ENCODE data around the gene DUS1L.

Gene DUS1L

GRCh38 chr17:82083533-82084359 is 18.1 kb upstream of the DUS1L start:
- TF ChIP-seq CTCF (IDR thresholded peaks at IDR 0.05; ENCODE audit: low read depth, low read length, missing control alignments) = no peak
- H3K4me3 ChIP-seq (ENCODE audit: low read depth, low read length) = no peak overlapping the region
- DNase-seq (ENCODE audit: low read depth) = no peak

DNA sequence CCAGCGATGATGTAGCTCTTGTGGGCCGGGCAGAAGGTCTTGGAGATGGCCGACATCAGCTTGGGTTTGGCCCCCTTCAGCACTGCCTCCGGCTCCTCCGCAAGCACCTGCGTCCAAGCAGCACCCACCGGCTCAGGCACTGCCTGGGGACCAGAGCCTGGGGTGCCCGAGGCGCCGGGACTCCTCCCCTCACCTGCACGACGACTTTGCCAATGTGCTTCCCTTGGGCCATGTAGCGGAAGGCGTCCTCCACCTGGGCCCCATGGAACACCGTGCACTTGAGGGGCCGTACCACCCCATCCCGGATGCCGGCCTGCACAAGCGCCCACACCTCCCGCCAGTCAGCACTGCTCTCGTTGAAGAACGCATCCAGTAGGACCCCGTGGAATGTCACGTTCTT is 17.4 kb upstream of the DUS1L start:
- DNase-seq (ENCODE audit: low read depth) = no peak
- H3K4me3 ChIP-seq (ENCODE audit: low read depth, low read length) = no peak overlapping the region
- no peak for TF ChIP-seq CTCF (IDR thresholded peaks at IDR 0.05; ENCODE audit: low read depth, low read length, missing control alignments)

DNA sequence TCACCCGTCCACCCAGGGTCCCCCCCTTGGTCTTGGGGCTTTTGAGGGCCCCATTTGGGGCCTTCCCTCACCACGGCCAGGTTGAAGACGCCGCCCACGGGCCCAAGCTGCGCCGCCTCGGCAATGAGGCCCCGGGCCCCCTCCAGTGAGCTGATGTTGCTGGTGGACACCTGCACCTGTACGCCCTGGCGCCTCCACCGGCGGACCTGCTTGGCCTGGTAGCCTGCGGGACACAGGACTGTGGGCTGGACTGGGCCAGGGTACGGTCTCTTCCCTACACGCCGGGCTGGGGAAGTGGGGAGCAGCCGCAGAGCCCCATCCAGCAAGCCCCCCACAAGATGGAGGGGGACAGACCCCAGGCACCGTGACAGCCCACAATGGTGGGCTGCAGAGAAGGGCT is 16.9 kb upstream of the DUS1L start:
- no peak for TF ChIP-seq CTCF (IDR thresholded peaks at IDR 0.05; ENCODE audit: low read depth, low read length, missing control alignments)

DNA sequence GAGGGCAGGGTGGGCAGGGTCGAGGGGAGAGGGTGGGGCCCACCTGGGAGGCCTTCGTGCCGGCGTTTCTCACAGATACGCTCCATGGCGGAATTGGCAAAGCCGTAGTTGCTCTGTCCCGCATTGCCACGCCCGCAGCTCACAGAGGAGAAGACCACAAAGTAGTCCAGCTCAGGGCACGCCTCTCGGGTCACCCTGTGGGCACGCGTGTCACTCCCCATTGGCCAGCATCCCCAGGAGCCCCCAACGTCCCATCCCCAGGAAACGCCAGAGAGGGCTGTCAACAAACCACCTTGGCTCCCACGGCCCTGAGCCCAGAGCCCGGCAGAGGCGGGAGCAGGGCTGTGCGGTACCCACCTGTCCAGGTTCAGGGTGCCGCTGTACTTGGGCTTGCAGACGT is 16.4 kb upstream of the DUS1L start:
- no peak for DNase-seq (ENCODE audit: low read depth)
- H3K4me3 ChIP-seq (ENCODE audit: low read depth, low read length) = no peak overlapping the region
- TF ChIP-seq CTCF (IDR thresholded peaks at IDR 0.05; ENCODE audit: low read depth, low read length, missing control alignments) = no peak

More for the DNA sequence above, 16.9 kb upstream of the DUS1L start:
- no peak for DNase-seq (ENCODE audit: low read depth)
- H3K4me3 ChIP-seq (ENCODE audit: low read depth, low read length) = no peak overlapping the region

GRCh38 chr17:82081546-82081945 is 15.9 kb upstream of the DUS1L start:
- H3K4me3 ChIP-seq (ENCODE audit: low read depth, low read length) = no peak overlapping the region
- no peak for TF ChIP-seq CTCF (IDR thresholded peaks at IDR 0.05; ENCODE audit: low read depth, low read length, missing control alignments)
- no peak for DNase-seq (ENCODE audit: low read depth)

GRCh38 chr17:82080789-82081464 is 15.3 kb upstream of the DUS1L start:
- no peak for DNase-seq (ENCODE audit: low read depth)
- no peak for TF ChIP-seq CTCF (IDR thresholded peaks at IDR 0.05; ENCODE audit: low read depth, low read length, missing control alignments)
- H3K4me3 ChIP-seq (ENCODE audit: low read depth, low read length) = no peak overlapping the region
